Tibial artery (tissue), 4 donors: ENCODE data around the gene IFT88.

ENCODE experiments used
- DNase-seq, 2 donors: peaks; one replicate each; pipeline ENCODE4 v3.0.0-alpha.2; 2019
- H3K27ac ChIP-seq, 2 donors: fragments of 200-600 bp; sonication (generic) in 1 of 2; 1 replicate in 1 of 2; 2 replicates in 1 of 2; pipeline ENCODE4 v1.5.1; 2018 to 2019; ENCODE audit warnings: mild to moderate bottlenecking in 1 of 2
- H3K27me3 ChIP-seq, 2 donors: fragments of 200-600 bp; sonication (generic) in 1 of 2; one replicate each; pipeline versions ENCODE4 v1.5.1 to v1.6.0; 2016 to 2019
- H3K36me3 ChIP-seq, 3 donors: fragments of 200-600 bp; sonication (generic) in 2 of 3; one replicate each; pipeline ENCODE4 v1.5.1; 2016 to 2019; ENCODE audit warnings: mild to moderate bottlenecking in 2 of 3
- H3K4me1 ChIP-seq, 4 donors: fragments of 200-600 bp; sonication (generic) in 2 of 4; 1 replicate in 3 of 4; 2 replicates in 1 of 4; pipeline ENCODE4 v1.5.1; 2016 to 2019
- H3K4me3 ChIP-seq, 2 donors: fragments of 200-600 bp; sonication (generic) in 1 of 2; 1 replicate in 1 of 2; 2 replicates in 1 of 2; pipeline ENCODE4 v1.5.1; 2018 to 2019; ENCODE audit warnings: mild to moderate bottlenecking in 2 of 2
- H3K9me3 ChIP-seq, 3 donors: fragments of 200-600 bp; sonication (generic) in 1 of 3; one replicate each; pipeline ENCODE4 v1.5.1; 2016 to 2019
- CTCF ChIP-seq, 2 experiments: fragments of 200-600 bp in 1 of 2; fragments of 450-650 bp in 1 of 2; IDR thresholded peaks; one replicate each; pipeline ENCODE4 v1.5.1; 2017 to 2019; ENCODE audit warnings: antibody characterized with exemption in 2 of 2, mild to moderate bottlenecking in 1 of 2, moderate library complexity in 1 of 2
- intact Hi-C: fragments of 100-400 bp; cut with DNase I; formaldehyde crosslinking; loops from one replicate; pipeline ENCODE4 v1.15.0; 2023; ENCODE audit warnings: low total_unique reads

Gene IFT88

GRCh38 chr13:20718958-20719566 is 152.1 kb downstream of the IFT88 start:
- Histone ChIP-seq H3K27ac (no peak overlapping the region), H3K36me3 (no peaks in the 10 kb centered on the region), H3K4me1 (peaks cover 0 to 26% (median 21%) of the 10 kb centered on the region in 4 donors), H3K27me3 (no peaks in the 10 kb centered on the region), H3K4me3 (no peak overlapping the region), H3K9me3 (no peaks in the 10 kb centered on the region)
- no peak for DNase-seq
- intact Hi-C loops = loop anchor here (5.0 to 10.0 kb wide), 2 partner anchors 108 to 224 kb away; no protein-coding TSS in a partner anchor
- TF ChIP-seq CTCF (IDR thresholded peaks at IDR 0.05) = no peak

- Histone ChIP-seq H3K4me1 (peaks cover 0 to 19% (median 13%) of the 10 kb centered on the region in 4 donors), H3K27me3 (no peaks in the 10 kb centered on the region), H3K36me3 (no peaks in the 10 kb centered on the region), H3K27ac (no peak overlapping the region), H3K9me3 (no peaks in the 10 kb centered on the region), H3K4me3 (no peak overlapping the region)
- DNase-seq = no peak
- intact Hi-C loops = loop anchor here (5.0 to 10.0 kb wide), 2 partner anchors 108 to 225 kb away; no protein-coding TSS in a partner anchor
- TF ChIP-seq CTCF (IDR thresholded peaks at IDR 0.05) = no peak
These were observed 152.8 kb downstream of the IFT88 start for GRCh38 chr13:20719783-20720182.

- DNase-seq = no peak
- TF ChIP-seq CTCF (IDR thresholded peaks at IDR 0.05) = no peak
- Histone ChIP-seq H3K4me1 (peaks cover 0 to 15% (median 11%) of the 10 kb centered on the region in 4 donors), H3K27me3 (no peaks in the 10 kb centered on the region), H3K36me3 (no peaks in the 10 kb centered on the region), H3K9me3 (no peaks in the 10 kb centered on the region), H3K27ac (no peak overlapping the region), H3K4me3 (no peak overlapping the region)
- intact Hi-C loops = no loop called here
These were observed 153.5 kb downstream of the IFT88 start for GRCh38 chr13:20720499-20720898.

GRCh38 chr13:20721058-20721453 is 154.1 kb downstream of the IFT88 start:
- H3K27me3 ChIP-seq = no peaks in the 10 kb centered on the region
- DNase-seq = no peak
- H3K27ac ChIP-seq = no peak overlapping the region
- TF ChIP-seq CTCF (IDR thresholded peaks at IDR 0.05) = no peak
- H3K4me1 ChIP-seq = peaks cover 0 to 15% (median 11%) of the 10 kb centered on the region in 4 donors
- H3K9me3 ChIP-seq = no peaks in the 10 kb centered on the region
- intact Hi-C loops = no loop called here
- H3K4me3 ChIP-seq = peak overlapping the region in 1 of 2 donors; percentile 48
- no peaks in the 10 kb centered on the region for H3K36me3 ChIP-seq

GRCh38 chr13:20721454-20722357 is 154.7 kb downstream of the IFT88 start:
- no peak for TF ChIP-seq CTCF (IDR thresholded peaks at IDR 0.05)
- Histone ChIP-seq H3K36me3 (no peaks in the 10 kb centered on the region), H3K27me3 (no peaks in the 10 kb centered on the region), H3K4me3 (peak overlapping the region; percentile 40 to 48), H3K4me1 (peaks cover 0 to 15% (median 11%) of the 10 kb centered on the region in 4 donors), H3K9me3 (no peaks in the 10 kb centered on the region), H3K27ac (no peak overlapping the region)
- intact Hi-C loops = no loop called here
- peak; percentile 60 to 69 for DNase-seq
